H1 (cell line): ENCODE measurements around the gene SSBP3. TPM values are rescaled to one million over a fixed set of nuclear protein-coding genes. Genes with fewer than 3 reads are reported as not detected.

Experiments used
- CTCF ChIA-PET: fragments of 300-600 bp; sonication (Branson Sonifier 250); formaldehyde crosslinking; loops from one replicate; lab custom pipeline; 2021; ENCODE audit not compliant: partially characterized antibody; lab: Charles Lee
- POLR2A ChIA-PET: fragments of 300-600 bp; sonication (Branson Sonifier 250); formaldehyde crosslinking; loops from one replicate; lab custom pipeline; 2021; ENCODE audit warnings: inconsistent platforms; ENCODE audit not compliant: partially characterized antibody; lab: Charles Lee
- DNase-seq, 2 experiments: peaks; one replicate each; pipeline versions ENCODE4 v3.0.0 to v3.0.0-alpha.2; 2010 to 2022; ENCODE audit warnings: low spot score in 2 of 2, low read depth in 1 of 2, mixed read lengths in 1 of 2
- FAIRE-seq: peaks from 2 replicates; lab custom pipeline; 2011; peaks lifted over from hg19 to GRCh38; lab: Jason Lieb, UNC
- H2AFZ ChIP-seq: 2 replicates; pipeline ENCODE4 v1.8.1; 2012; ENCODE audit warnings: low read length, inconsistent platforms
- H2AK5ac ChIP-seq: 2 replicates; pipeline ENCODE4 v1.6.1; 2013; ENCODE audit warnings: low read depth, low read length
- H2BK120ac ChIP-seq: replicated peaks from 2 replicates; pipeline ENCODE3; 2013; ENCODE audit warnings: low read depth, low read length, inconsistent platforms
- H2BK12ac ChIP-seq: 2 replicates; pipeline ENCODE4 v1.6.1; 2013; ENCODE audit warnings: low read depth, low read length
- H2BK15ac ChIP-seq: 2 replicates; pipeline ENCODE4 v1.6.1; 2013; ENCODE audit warnings: low read length
- H2BK20ac ChIP-seq: 2 replicates; pipeline ENCODE4 v1.6.1; 2013; ENCODE audit warnings: low read length
- H2BK5ac ChIP-seq: 2 replicates; pipeline ENCODE4 v1.6.1; 2013; ENCODE audit warnings: low read depth, low read length
- H3K14ac ChIP-seq: 2 replicates; pipeline ENCODE4 v1.6.1; 2013; ENCODE audit warnings: inconsistent platforms; ENCODE audit not compliant: insufficient read length
- H3K18ac ChIP-seq: 2 replicates; pipeline ENCODE4 v1.6.1; 2013; ENCODE audit warnings: low read length; ENCODE audit errors: extremely low read depth
- H3K23ac ChIP-seq: 2 replicates; pipeline ENCODE4 v1.6.1; 2013; ENCODE audit warnings: inconsistent platforms; ENCODE audit not compliant: insufficient read length
- H3K23me2 ChIP-seq: 2 replicates; pipeline ENCODE4 v1.6.1; 2013; ENCODE audit warnings: low read depth, low read length
- H3K27ac ChIP-seq: 2 replicates; pipeline ENCODE4 v1.6.1; 2011; ENCODE audit warnings: low read depth, low read length, inconsistent platforms
- H3K27me3 ChIP-seq, 4 experiments: replicated peaks in 1 of 4; 1 replicate in 1 of 4; 2 replicates in 3 of 4; pipeline versions ENCODE4 v1.6.1 to v1.8.1; 2011 to 2013; ENCODE audit warnings: low read length in 3 of 4, mild to moderate bottlenecking in 3 of 4, inconsistent platforms in 2 of 4, mixed read lengths in 2 of 4, moderate library complexity in 1 of 4; ENCODE audit not compliant: control insufficient read depth in 3 of 4, insufficient read depth in 3 of 4; ENCODE audit errors: extremely low read depth in 1 of 4
- H3K36me3 ChIP-seq, 4 experiments: 2 replicates each; pipeline versions ENCODE4 v1.6.1 to v1.8.1; 2011 to 2013; ENCODE audit warnings: mild to moderate bottlenecking in 4 of 4, low read length in 3 of 4, moderate library complexity in 2 of 4, control low read depth in 1 of 4, inconsistent platforms in 1 of 4; ENCODE audit not compliant: insufficient read depth in 4 of 4, control insufficient read depth in 2 of 4
- H3K4ac ChIP-seq: replicated peaks from 2 replicates; pipeline ENCODE3; 2013; ENCODE audit warnings: low read length, low read depth, mixed read lengths, inconsistent platforms; ENCODE audit not compliant: insufficient read length
- H3K4me1 ChIP-seq, 4 experiments: replicated peaks in 1 of 4; 1 replicate in 1 of 4; 2 replicates in 3 of 4; pipeline versions ENCODE4 v1.6.1 to v1.8.1; 2011 to 2013; ENCODE audit warnings: low read length in 3 of 4, inconsistent platforms in 2 of 4, mixed read lengths in 1 of 4; ENCODE audit not compliant: insufficient read depth in 4 of 4, control insufficient read depth in 3 of 4
- H3K4me2 ChIP-seq, 2 experiments: 2 replicates each; pipeline versions ENCODE4 v1.6.1 to v1.8.1; 2011 to 2013; ENCODE audit warnings: low read depth in 2 of 2, low read length in 2 of 2, control low read depth in 1 of 2, inconsistent platforms in 1 of 2, mild to moderate bottlenecking in 1 of 2; ENCODE audit not compliant: insufficient read depth in 1 of 2
- H3K4me3 ChIP-seq, 4 experiments: fragments of 200-600, 300-600 bp in 1 of 4; sonication (generic), shearing (Covaris generic), sonication (Bioruptor Twin) in 1 of 4; 2 replicates each; pipeline versions ENCODE4 v1.5.1 to v1.8.1; 2011 to 2016; ENCODE audit warnings: low read length in 4 of 4, low read depth in 3 of 4, control low read depth in 2 of 4, inconsistent platforms in 2 of 4, mild to moderate bottlenecking in 2 of 4, mixed read lengths in 1 of 4, moderate library complexity in 1 of 4; ENCODE audit not compliant: insufficient read depth in 2 of 4; ENCODE audit errors: extremely low read depth in 1 of 4
- H3K56ac ChIP-seq: replicated peaks from 2 replicates; pipeline ENCODE3; 2013; ENCODE audit warnings: low read depth, mild to moderate bottlenecking, mixed read lengths, low read length, inconsistent platforms; ENCODE audit not compliant: insufficient read length
- H3K79me1 ChIP-seq: 2 replicates; pipeline ENCODE4 v1.6.1; 2013; ENCODE audit warnings: low read depth, low read length, control low read depth
- H3K79me2 ChIP-seq, 2 experiments: 2 replicates each; pipeline versions ENCODE4 v1.6.1 to v1.8.1; 2012 to 2013; ENCODE audit warnings: low read length in 2 of 2, mild to moderate bottlenecking in 2 of 2, inconsistent platforms in 1 of 2; ENCODE audit not compliant: insufficient read depth in 2 of 2, control insufficient read depth in 1 of 2
- H3K9ac ChIP-seq, 4 experiments: replicated peaks in 1 of 4; 1 replicate in 1 of 4; 2 replicates in 3 of 4; pipeline versions ENCODE4 v1.6.1 to v1.8.1; 2011 to 2013; ENCODE audit warnings: low read depth in 3 of 4, low read length in 3 of 4, control low read depth in 2 of 4, mild to moderate bottlenecking in 2 of 4, moderate library complexity in 2 of 4, inconsistent platforms in 1 of 4; ENCODE audit errors: extremely low read depth in 1 of 4
- H3K9me3 ChIP-seq, 2 experiments: 2 replicates each; pipeline versions ENCODE4 v1.6.1 to v1.8.1; 2012 to 2013; ENCODE audit warnings: mild to moderate bottlenecking in 2 of 2, moderate library complexity in 2 of 2, control low read depth in 1 of 2, inconsistent platforms in 1 of 2, low read depth in 1 of 2, low read length in 1 of 2, mixed read lengths in 1 of 2; ENCODE audit not compliant: insufficient read depth in 2 of 2
- H4K20me1 ChIP-seq, 2 experiments: replicated peaks in 1 of 2; 2 replicates each; pipeline versions ENCODE3 to v1.8.1; 2011 to 2013; ENCODE audit warnings: inconsistent platforms in 2 of 2, low read length in 2 of 2, mild to moderate bottlenecking in 1 of 2; ENCODE audit not compliant: insufficient read depth in 2 of 2, control insufficient read depth in 1 of 2
- H4K5ac ChIP-seq: 2 replicates; pipeline ENCODE4 v1.6.1; 2013; ENCODE audit warnings: low read length, low read depth, mixed read lengths, inconsistent platforms; ENCODE audit not compliant: insufficient read length
- H4K8ac ChIP-seq: 2 replicates; pipeline ENCODE4 v1.8.0; 2013; ENCODE audit warnings: mild to moderate bottlenecking, moderate library complexity, low read length, inconsistent platforms; ENCODE audit not compliant: insufficient read depth; ENCODE audit errors: extremely low read depth
- H4K91ac ChIP-seq: replicated peaks from 2 replicates; pipeline ENCODE3; 2013; ENCODE audit warnings: low read length, mixed read lengths, inconsistent platforms; ENCODE audit not compliant: insufficient read length
- CBX8 ChIP-seq: fragments of 300-800, 300-1000 bp; sonication (generic); IDR thresholded peaks from 2 replicates; pipeline ENCODE4 v1.7.1; 2016; ENCODE audit warnings: low read depth, low read length, borderline replicate concordance
- CTCF ChIP-seq, 3 experiments: IDR thresholded peaks; 1 replicate in 2 of 3; 2 replicates in 1 of 3; pipeline versions ENCODE4 v1.5.1 to v1.6.1; 2011; ENCODE audit warnings: low read length in 3 of 3, mild to moderate bottlenecking in 3 of 3, inconsistent platforms in 2 of 3, low read depth in 1 of 3, moderate library complexity in 1 of 3; ENCODE audit not compliant: insufficient read depth in 1 of 3; ENCODE audit errors: control extremely low read depth in 1 of 3
- EP300 ChIP-seq, 2 experiments: IDR thresholded peaks; 1 replicate in 1 of 2; 2 replicates in 1 of 2; pipeline ENCODE4 v1.6.1; 2011 to 2012; ENCODE audit warnings: low read depth in 2 of 2, low read length in 2 of 2, mild to moderate bottlenecking in 2 of 2, borderline replicate concordance in 1 of 2, inconsistent platforms in 1 of 2, moderate library complexity in 1 of 2
- JUN ChIP-seq: IDR thresholded peaks from 2 replicates; pipeline ENCODE4 v1.6.1; 2011; ENCODE audit warnings: low read depth, mild to moderate bottlenecking, improper control_type of control experiment, low read length
- RBBP5 ChIP-seq: IDR thresholded peaks from 2 replicates; pipeline ENCODE4 v1.7.1; 2012; ENCODE audit warnings: low read depth, mild to moderate bottlenecking, inconsistent platforms, low read length, moderate library complexity, borderline replicate concordance
- RNF2 ChIP-seq: fragments of 200-900, 300-1000 bp; sonication (generic); IDR thresholded peaks from 2 replicates; pipeline ENCODE4 v1.7.1; 2016; ENCODE audit warnings: borderline replicate concordance, low read depth, mild to moderate bottlenecking, antibody characterized with exemption, low read length; ENCODE audit not compliant: poor library complexity, severe bottlenecking; ENCODE audit errors: missing control alignments
- SIRT6 ChIP-seq: IDR thresholded peaks from one replicate; pipeline ENCODE4 v1.7.1; 2012; ENCODE audit warnings: low read length, inconsistent platforms
- ZNF274 ChIP-seq: IDR thresholded peaks from 2 replicates; pipeline ENCODE4 v1.7.0; 2012; ENCODE audit warnings: low read length, borderline replicate concordance; ENCODE audit errors: extremely low read depth
- WGBS, 2 experiments: shearing (Covaris generic) in 1 of 2; methylation state at CpG; one replicate each; pipeline versions ENCODE4 v1.1.6 to v1.1.7; 2013 to 2015; ENCODE audit warnings: low lambda C conversion rate in 2 of 2, mixed read lengths in 2 of 2, inconsistent platforms in 1 of 2, low coverage in 1 of 2, missing lambda C conversion rate in 1 of 2; ENCODE audit not compliant: insufficient replicate concordance in 2 of 2, insufficient coverage in 1 of 2, insufficient read length in 1 of 2; ENCODE audit errors: extremely low coverage in 1 of 2, missing lambda C conversion rate in 1 of 2; 5-methylcytosine and 5-hydroxymethylcytosine counted together
- polyA plus RNA-seq, 7 experiments: library from polyadenylated mRNA; depleted of rRNA in 3 of 7; stranded (reverse) in 5 of 7; unstranded in 2 of 7; fragments of >200 nt in 5 of 7; fragments of 200-250 nt in 2 of 7; gene quantifications; 1 replicate in 5 of 7; 2 replicates in 1 of 7; 4 replicates in 1 of 7; pipeline versions ENCODE4 v1.2.1 to v1.2.3, GENCODE V29; 2011 to 2013; ENCODE audit warnings: missing spikeins in 2 of 7, mixed read lengths in 2 of 7
- total RNA-seq: library from RNA; stranded (reverse); fragmentation: NEBNext Ultra II Directional; extraction: Animal tissue kit (Norgen Biotek cat#: 25700); gene quantifications from 2 replicates; pipeline ENCODE4 v1.2.1, GENCODE V29; 2021

The SSBP3 gene
- total and polyA plus RNA-seq, 2 of the 8 experiments (the other 6 are each of a cell fraction or from before 2014, with no cell fraction given): 99.7 to 133 TPM

DNA sequence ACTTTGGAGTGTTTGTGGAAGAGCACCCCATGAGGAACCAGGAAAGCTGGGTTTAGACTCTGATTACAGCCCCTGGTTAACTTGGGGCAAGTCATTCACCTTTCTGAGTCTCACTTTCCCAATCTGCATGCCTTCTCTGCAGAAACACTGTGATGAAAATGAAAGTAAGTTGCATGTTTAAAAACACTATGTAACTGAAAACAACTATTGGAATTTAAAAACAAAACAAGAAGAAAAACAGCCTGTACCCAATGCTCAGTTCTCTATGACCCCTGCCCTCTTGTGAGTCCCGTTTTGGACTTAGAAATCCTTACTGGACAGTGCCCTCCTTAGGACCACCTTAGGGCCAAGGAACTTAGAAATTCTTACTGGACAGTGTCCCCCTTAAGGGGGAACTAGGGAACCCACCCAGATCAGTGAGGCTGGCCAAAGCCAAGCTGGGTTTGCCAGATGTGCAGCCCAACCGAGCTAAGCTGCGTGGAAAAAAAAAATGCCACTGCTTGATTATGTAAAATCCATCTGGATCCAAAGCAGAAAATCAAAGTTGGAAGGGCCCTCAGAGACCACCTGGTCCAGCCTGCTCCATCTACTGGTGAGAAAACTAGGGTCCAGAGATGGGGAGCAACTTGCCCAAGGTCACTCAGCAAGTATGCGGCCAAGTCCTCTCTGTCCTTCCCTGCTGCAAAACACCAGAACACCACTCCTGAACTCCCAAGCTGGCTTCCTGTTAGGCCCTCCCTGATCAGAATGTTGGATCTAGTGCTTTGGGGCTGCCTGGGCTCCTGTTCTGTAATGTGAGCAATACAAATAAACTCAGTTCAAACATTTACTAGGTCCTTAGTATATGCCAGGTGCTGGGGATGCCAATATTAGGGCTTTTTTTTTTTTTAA lies 128.5 kb downstream of the SSBP3 start:
- Histone ChIP-seq H3K4ac (no peak overlapping the region), H3K56ac (no peak overlapping the region), H3K27me3 (no peaks in the 10 kb centered on the region), H3K9me3 (no peaks in the 10 kb centered on the region), H3K27ac (no peak overlapping the region), H2AK5ac (no peak overlapping the region), H4K8ac (no peak overlapping the region), H3K9ac (no peak overlapping the region), H3K36me3 (peaks cover 2 to 14% (median 7%) of the 10 kb centered on the region in 4 experiments; a peak in 6 of 8 replicates), H3K79me1 (peaks cover 29% of the 10 kb centered on the region; the same call in 1 of the 2 replicates), H2BK20ac (no peak overlapping the region), H4K91ac (no peak overlapping the region), H4K20me1 (peaks cover 17 to 22% of the 10 kb centered on the region in 2 experiments), H2BK120ac (no peak overlapping the region), H4K5ac (no peak overlapping the region), H3K4me1 (peaks cover 8 to 26% (median 18%) of the 10 kb centered on the region in 4 experiments), H3K18ac (no peak overlapping the region), H3K4me2 (no peak overlapping the region), H3K14ac (no peak overlapping the region), H2BK12ac (no peak overlapping the region), H3K79me2 (peaks cover 0 to 63% of the 10 kb centered on the region in 2 experiments; a peak in 2 of 4 replicates), H2AFZ (no peak overlapping the region), H3K4me3 (no peak overlapping the region), H3K23ac (no peak overlapping the region), H3K23me2 (no peaks in the 10 kb centered on the region), H2BK5ac (no peak overlapping the region), H2BK15ac (no peak overlapping the region)
- DNase-seq: no peak
- WGBS, 2 experiments: 90% methylated on average over 4 of the region's 4 CpGs; no CpG with 5 or more reads in 1 of the 2 experiments
- ChIA-PET POLR2A (interaction anchor here (1.9 kb wide), 1 partner anchor 10 kb away, joined by 6 read pairs; no protein-coding TSS in a partner anchor), CTCF (interaction anchor here (0.7 to 3.3 kb wide), 9 partner anchors 9 to 160 kb away, joined by 3 to 16 read pairs (median 4); no protein-coding TSS in a partner anchor)
- no peak for FAIRE-seq
- TF ChIP-seq SIRT6: no peak
- no peak for TF ChIP-seq RNF2
- TF ChIP-seq RBBP5: no peak
- no peak for TF ChIP-seq CTCF (IDR thresholded peaks at IDR 0.05; ENCODE audit: control extremely low read depth in 1 of 3, insufficient read depth in 1 of 3, low read depth in 1 of 3, low read length in 3 of 3)
- TF ChIP-seq ZNF274: no peak
- TF ChIP-seq JUN: no peak
- TF ChIP-seq EP300 (IDR thresholded peaks at IDR 0.05; ENCODE audit: borderline replicate concordance in 1 of 2, low read depth in 2 of 2, low read length in 2 of 2): no peak
- TF ChIP-seq CBX8: no peak
